H1 (cell line): ENCODE measurements around the gene HSD17B3. TPM values are rescaled to one million over a fixed set of nuclear protein-coding genes. Genes with fewer than 3 reads are reported as not detected.

ENCODE experiments used
- CBX8 ChIP-seq: fragments of 300-800, 300-1000 bp; sonication (generic); IDR thresholded peaks from 2 replicates; pipeline ENCODE4 v1.7.1; 2016; ENCODE audit warnings: low read depth, low read length, borderline replicate concordance
- FOSL1 ChIP-seq: IDR thresholded peaks from 2 replicates; pipeline ENCODE4 v1.6.1; 2011; ENCODE audit warnings: mild to moderate bottlenecking, low read depth, low read length, moderate library complexity; ENCODE audit not compliant: insufficient read depth
- JUND ChIP-seq: IDR thresholded peaks from 2 replicates; pipeline ENCODE4 v1.6.1; 2011; ENCODE audit warnings: mild to moderate bottlenecking, improper control_type of control experiment, low read length
- MAFK ChIP-seq: IDR thresholded peaks from 2 replicates; pipeline ENCODE4 v1.6.1; 2012; ENCODE audit warnings: low read depth, mild to moderate bottlenecking, improper control_type of control experiment, low read length
- SUZ12 ChIP-seq: fragments of 200-600 bp; sonication (generic); IDR thresholded peaks from 2 replicates; pipeline ENCODE4 v1.6.1; 2012; ENCODE audit warnings: mild to moderate bottlenecking, inconsistent platforms, low read length, moderate library complexity, mixed read lengths
- TBP ChIP-seq: IDR thresholded peaks from 2 replicates; pipeline ENCODE4 v1.6.1; 2011; ENCODE audit warnings: low read depth, low read length, improper control_type of control experiment
- polyA plus RNA-seq, 7 experiments: library from polyadenylated mRNA; depleted of rRNA in 3 of 7; stranded (reverse) in 5 of 7; unstranded in 2 of 7; fragments of >200 nt in 5 of 7; fragments of 200-250 nt in 2 of 7; gene quantifications; 1 replicate in 5 of 7; 2 replicates in 1 of 7; 4 replicates in 1 of 7; pipeline versions ENCODE4 v1.2.1 to v1.2.3, GENCODE V29; 2011 to 2013; ENCODE audit warnings: missing spikeins in 2 of 7, mixed read lengths in 2 of 7
- total RNA-seq: library from RNA; stranded (reverse); fragmentation: NEBNext Ultra II Directional; extraction: Animal tissue kit (Norgen Biotek cat#: 25700); gene quantifications from 2 replicates; pipeline ENCODE4 v1.2.1, GENCODE V29; 2021

Gene HSD17B3
- total and polyA plus RNA-seq, 2 of the 8 experiments (the other 6 are each of a cell fraction or from before 2014, with no cell fraction given), result not detected

DNA sequence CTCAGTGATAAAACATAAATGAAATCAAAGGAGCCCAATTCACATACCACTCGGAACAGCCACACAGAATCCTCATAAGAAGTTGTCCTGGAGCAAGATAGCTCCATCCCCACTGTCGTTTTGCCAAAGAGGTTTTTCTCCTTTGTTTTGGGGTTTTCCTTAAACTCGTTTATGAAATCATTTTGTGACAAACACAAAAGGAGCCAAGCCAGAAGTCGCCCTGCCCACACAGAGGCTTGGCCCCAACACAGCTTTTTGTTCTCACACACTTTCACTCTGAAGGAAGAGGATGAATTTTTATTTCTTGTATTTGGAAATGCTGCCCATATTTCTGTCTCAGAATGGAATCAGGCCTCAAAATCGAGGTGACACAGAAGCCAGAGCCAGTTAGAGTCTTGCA lies 113.4 kb downstream of the HSD17B3 start (continued):
- TF ChIP-seq CBX8 (no peak), FOSL1 (no peak), TBP (no peak), JUND (no peak), SUZ12 (no peak), MAFK (no peak)
